Measurements from ENCODE around the gene PAK2. TPM values are rescaled to one million over a fixed set of nuclear protein-coding genes. Genes with fewer than 3 reads are reported as not detected.
"Not testable (repeated sequence)": the region's sequence is repeated elsewhere in the genome, so short reads cannot be mapped to it uniquely, and the experiment has no call there.

Gene PAK2
- total RNA-seq = 36.5 TPM

DNA sequence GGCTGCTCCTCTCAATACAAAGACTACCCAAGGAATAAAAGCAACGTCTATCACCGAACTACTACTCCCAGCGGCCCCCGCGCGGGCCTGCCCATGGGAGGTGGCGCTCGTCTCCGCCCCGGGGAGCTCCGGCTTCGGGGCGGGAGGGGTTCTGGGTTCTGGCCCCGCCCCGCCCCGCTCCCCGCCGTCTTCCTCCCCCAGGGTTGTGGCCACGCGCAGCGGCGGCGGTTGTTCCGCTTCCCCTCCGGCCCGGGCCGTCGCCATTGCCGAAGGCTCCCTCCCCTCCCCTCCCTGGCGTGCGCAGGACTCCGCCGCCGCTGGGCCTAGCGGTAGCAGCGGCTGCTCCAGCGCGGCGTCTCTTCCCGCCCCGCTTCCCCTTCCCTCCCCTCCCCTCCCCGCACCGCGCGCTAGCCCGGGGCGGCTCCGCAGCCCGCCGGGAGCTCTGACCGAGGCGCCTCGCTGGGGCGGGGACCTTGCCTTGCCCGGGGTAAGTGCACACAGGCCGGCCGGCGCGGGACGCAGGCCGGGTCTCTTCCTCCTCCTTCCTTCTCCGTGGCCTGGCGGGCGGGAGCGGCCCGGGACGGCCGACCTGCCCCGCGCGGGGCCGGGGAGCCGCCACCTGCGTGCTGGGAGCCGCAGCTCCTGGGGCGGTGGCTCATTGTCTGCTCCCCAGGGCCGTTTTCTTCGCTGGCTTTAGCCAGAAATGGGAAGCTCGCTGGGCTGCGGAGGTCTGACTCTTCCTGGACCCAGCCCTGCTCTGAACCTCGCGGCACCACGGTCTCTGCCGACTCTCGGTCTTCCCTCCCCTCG is at the start of gene PAK2:
Gene PAK2, plus strand, starts transcription at position 187 of the 810 bp plus-strand sequence. CDS start 42,790 bp downstream, outside the sequence.
- ATAC-seq = peak; percentile 98

DNA sequence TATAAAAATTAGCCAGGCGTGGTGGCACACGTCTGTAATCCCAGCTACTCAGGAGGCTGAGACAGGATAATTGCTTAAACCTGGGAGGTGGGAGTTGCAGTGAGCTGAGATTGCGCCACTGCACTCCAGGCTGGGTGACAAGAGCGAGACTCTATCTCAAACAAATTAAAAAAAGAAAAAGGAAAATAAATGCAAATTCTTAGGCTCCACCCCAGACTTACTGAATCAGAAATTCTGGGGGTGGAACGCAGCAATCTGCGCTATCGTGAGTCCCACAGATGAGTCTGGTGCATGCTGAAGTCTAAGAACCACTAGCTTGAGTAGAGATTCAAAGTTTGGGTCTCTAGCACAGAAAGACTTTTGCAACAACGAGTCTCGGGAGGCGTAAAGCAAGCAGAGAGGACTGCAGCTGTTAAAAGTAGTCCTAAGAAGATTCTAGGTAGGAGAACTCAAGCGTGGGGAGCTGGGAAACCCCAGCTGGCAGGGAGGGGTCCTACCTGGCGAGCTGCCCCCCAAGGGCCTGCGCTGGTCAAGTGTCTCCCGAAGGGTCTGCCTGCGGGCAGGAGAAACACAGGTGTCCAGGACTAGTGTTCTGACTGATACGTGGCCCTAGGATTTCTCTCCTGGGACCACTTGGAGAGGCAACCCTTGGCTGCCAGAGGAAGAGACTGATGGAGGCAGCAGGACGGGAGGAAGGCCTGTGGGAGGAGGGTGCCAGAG is 49.6 kb upstream of the PAK2 start:
- ATAC-seq = no peak

DNA sequence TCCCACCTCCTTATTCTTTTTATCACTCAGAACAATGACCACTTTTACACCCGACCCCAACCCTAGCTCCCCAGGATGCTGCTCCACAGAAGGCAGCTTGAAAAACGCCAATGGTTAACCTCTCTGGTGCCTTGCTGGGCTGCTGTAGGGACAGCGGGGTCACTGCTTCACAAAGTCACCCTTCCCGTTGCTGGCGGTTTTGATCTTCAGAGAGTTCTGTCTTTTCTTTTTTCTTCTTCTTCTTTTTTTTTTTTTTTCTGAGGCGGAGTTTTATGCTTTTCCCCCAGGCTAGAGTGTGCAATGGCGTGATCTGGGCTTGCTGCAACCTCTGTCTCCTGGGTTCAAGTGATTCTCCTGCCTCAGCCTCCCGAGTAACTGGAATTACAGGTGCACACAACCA is 48.3 kb upstream of the PAK2 start:
- ATAC-seq = no peak

DNA sequence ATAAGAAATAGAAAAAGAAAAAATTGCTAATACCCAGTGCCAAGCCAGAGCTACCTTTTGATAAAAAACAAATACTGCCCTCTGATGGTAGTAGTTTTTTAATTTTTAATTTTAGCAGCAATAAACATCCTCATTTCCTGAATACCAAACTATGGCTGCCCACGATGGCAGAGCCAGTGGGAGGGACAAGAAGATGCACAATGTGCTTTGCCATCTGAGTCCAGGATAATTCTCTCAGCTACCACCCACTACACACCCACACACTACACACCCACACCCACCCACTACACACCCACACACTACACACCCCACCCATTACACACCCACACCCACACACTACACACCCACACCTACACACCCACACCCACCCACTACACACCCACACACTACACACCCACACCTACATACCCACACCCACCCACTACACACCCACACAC is 45.4 kb upstream of the PAK2 start:
- ATAC-seq = no peak

DNA sequence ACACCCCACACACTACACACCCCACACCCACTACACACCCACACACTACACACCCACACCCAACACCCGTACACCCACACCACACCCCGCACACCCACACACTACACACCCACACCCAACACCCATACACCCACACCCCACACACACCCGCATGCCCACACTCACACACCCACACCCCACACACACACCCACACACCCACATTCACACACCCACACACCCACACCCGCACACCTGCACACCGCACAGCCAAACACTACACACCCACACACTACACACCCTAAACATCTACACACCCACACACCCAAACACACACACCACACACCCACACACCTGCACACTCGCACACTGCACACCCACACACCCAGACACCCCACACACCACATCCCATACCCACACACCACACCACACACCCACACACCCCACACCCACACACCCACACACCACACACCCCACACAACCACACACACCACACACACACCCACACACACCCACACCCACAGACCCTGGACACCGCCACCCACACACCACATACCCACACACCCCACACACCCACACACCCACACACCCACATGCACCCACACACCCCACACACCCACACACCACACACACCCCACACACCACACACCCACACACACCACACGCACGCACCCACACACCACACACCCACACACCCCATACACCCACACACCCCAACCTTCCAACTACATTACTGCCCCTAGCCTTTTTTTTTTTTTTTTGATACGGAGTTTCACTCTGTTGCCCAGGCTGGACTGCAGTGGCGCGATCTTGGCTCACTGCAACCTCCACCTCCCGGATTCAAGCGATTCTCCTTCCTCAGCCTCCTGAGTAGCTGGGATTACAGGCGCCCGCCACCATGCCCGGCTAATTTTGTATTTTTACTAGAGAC is 44.5 kb upstream of the PAK2 start:
- peak; percentile 41 for ATAC-seq

DNA sequence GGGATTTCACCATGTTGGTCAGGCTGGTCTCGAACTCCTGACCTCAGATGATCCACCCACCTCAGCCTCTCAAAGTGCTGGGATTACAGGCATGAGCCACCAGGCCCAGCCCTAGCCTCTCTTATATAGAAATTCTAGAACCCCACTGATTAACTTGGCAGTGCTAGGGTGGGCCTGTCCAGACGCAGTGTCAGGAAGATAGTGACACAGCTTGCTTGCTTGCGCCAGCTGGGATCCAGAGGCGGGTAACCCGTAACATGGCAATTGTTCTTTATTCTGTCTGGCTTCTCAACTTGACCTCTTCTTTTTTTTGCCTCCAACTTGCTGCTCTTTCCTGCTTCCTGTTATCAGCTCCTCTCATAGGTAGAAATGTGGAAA is 43.8 kb upstream of the PAK2 start:
- no peak for ATAC-seq

DNA sequence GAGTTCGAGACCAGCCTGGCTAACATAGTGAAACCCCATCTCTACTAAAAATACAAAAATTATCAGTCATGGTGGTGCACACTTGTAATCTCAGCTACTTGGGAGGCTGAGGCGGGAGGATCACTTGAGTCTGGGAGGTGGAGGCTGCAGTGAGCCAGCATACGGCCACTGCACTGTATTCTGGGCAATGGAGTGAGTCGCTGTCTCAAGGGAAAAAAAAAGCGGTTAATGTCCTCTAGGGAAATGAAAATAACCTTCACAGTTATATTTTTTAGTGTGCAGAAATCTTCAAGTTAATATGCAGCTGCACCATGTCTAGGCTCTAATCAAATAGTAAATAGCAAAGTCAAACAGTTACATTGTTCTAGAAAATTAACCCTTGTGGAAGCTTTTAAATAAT is 42.4 kb upstream of the PAK2 start:
- ATAC-seq = no peak

DNA sequence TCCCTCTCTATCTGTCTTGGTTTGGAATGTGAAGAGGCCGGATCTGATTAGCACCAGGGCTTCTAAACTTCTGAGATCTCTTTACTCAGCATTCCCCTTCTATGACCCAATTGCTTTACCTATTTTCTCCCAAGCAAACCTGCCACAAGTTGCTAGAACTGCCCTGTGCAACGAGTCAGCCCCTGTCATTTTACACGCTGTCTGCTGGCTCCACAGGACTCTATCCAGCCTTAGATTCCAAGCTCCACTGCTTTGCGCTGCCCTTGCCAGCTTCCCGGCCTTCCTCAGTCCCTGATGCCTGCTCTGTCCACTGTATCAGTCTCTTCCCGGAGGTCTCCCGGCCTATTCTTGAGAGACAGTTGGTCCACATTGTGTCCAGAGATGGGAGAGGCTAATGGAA is 39.9 kb upstream of the PAK2 start:
- ATAC-seq = no peak

DNA sequence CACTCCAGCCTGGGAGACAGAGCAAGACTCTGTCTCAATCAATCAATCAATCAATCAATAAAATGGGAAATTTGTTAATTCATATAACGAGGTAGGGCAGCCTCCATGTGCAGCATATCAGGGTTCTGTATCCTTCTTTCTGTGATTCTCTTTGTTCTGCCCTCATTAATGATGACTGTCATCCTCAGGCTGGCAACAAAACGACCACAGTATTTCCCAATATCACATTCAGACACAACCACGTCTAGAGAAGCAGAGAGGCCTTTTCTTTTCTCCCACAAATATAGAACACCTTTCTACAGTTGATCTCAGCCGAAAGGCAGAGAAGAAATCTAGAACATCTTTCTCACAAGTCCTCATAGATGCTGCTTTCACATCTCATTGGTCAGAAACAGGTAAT is 38.9 kb upstream of the PAK2 start:
- ATAC-seq = no peak

DNA sequence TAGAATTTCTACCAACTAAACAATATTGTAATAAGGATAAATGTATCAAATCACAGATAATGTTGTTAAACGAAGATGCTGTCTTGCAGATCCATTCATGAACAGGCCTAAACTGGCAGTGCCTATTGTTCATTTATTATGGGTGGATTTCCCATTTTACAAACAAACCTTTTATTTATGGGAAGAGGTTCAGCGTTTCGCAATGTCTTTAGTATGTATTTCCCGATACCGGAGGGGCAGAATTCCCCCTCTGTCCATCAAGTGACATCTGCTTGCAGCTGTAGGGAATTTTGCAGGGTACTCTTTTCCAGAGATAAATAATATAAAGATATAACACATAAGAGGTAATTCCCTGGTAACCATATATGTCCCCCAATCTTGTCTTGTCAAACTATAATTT is 33.3 kb upstream of the PAK2 start:
- ATAC-seq = no peak

DNA sequence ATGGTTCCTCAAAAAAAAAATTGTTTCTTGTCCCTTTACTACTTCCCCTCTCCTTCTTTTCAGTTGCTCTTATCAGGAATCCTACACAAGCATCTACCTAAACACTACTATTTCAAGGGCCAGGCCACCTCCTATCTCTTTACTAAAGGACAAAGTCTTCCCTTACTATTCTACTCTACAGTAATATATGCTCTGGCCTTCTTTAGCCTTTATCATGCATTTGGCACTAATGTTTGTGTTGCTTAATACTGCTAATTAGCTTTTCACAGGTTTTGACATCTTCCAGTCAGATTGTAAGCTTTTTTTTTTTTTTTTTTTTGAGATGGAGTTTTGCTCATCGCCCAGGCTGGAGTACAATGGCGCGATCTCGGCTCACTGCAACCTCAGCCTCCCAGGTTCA is 32.9 kb upstream of the PAK2 start:
- ATAC-seq = no peak

DNA sequence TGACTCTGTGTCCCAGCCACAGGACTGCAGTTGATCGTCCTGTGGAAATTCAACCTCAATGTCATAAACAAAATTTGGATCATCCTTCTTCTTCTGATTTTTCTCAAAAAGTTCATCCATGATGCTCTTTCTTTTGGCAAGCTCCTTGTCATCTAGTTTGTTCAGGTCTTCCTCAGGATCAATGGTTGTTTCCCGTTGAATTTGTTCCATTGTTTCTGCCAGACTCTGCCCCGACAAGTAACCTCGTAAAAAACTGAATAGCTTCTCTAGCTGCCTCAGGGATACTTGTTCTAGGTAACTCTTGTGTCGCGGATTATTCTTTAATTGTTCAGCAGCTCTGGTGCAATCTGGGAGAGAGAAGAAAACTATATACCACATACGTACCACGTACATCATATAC is 32.1 kb upstream of the PAK2 start:
- ATAC-seq = peak; percentile 8

DNA sequence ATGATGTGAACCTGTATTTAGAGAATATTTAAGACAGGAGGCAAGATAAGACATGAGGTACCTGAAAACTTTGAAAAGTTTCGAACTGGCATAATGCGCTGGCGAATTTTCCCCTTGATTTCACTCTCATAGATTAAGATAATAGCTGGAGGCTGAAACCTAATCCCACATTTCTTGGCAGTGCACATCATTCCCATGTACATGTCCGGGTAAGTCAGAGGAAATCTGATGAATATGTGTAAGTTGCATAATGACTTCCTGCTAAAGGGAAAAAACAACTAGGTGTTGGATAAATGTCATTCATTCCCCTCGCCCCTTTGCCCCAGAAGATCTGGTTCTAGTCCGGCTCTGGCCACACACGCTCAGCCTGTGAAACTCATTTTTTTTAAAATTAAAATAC is 31.2 kb upstream of the PAK2 start:
- peak; percentile 43 for ATAC-seq

DNA sequence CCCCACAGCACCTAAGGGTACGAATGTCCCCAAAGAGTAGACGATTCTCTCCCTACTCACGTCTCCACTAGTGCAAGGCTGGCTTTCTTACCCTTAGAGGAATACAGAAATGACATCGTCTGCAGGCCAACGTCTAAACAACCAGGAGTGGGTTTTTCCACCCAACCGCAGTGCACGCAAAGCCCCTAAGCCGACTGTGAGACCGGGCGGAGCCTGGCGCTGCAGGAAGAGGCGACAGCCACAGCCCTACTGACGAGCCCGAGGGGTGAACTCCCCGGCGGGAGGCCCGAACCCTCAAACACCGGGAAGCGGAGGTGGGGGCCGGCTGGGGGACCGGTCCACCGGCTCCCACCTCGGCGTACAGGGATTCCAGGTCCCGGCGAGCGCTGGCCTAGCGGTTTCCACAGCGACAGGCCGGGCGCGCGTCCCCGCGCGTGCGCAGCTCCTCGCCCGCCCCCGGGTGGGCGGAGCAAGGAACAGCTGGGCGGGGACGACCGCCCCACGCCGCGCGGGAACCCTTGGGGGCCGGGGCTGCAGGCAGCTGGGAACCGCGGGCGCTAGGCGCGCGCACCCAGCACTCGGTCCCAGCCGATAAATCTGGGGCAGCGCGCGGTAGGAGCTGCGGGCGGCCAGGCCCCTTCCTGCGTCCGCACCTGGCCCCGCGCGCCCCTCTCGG is 27.7 kb upstream of the PAK2 start, which contains the start of the genes CEP19 and PIGX:
Gene CEP19, minus strand, starts transcription at position 413 of the 676 bp plus-strand sequence. CDS start 3,593 bp downstream, outside the sequence.
Gene PIGX, plus strand, starts transcription at position 540 of the 676 bp plus-strand sequence.
- ATAC-seq = peak; percentile 93

DNA sequence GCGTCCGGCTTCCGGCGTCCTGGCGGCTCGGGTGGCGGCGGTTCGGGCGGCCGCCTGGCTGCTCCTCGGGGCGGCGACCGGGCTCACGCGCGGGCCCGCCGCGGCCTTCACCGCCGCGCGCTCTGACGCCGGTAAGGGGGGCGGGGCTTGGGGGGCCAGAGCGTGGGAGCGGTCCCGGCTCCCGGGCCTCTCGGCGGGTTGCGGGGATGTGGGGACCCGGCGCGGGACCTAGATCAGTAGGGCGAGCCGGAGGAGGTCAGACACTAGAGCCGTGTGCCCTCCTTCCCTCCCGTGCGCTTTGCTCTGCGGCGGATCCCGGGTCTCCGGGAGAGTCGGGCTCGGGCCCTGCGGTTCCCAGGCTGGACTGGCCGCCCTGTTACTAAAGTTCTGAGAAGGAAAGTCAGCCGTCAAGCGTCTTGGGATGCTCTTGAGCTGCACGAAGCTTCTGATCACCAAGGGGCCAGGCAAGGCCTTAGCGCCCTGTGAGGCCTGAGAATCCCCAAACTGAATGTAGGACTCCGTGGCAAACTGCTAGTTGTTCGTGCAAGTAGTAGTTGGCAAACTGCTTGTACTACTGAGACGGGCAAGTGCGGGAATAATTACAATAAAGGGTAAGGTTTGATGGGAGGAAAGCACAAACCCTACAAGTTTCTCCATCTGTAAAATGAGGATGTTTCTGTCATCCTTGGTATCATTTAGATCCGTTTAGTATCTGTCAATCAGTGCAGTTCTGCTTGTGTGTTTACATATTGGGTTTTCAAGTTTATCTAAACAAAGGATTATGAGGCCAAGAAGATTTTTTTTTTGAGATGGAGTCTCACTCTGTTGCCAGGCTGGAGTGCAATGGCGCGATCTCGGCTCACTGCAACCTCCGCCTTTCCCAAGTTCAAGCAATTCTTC is 26.9 kb upstream of the PAK2 start:
- peak; percentile 75 for ATAC-seq

DNA sequence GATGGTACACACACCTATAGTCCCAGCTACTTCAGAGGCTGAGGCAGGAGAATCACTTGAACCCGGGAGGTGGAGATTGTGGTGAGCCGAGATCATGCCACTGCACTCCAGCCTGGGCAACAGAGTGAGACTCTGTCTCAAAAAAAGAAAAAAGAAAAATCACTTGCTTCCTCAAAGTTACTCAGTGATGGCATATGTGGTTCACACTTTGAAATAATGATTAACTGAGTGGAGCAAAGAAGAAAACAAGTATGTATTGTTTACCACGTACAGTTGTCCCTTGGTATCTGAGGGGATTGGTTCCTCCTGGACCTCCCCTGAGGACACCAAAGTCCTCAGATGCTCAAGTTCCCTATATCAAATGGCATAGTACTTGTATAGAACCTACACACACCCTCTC is 22.5 kb upstream of the PAK2 start:
- not testable (repeated sequence) for ATAC-seq

DNA sequence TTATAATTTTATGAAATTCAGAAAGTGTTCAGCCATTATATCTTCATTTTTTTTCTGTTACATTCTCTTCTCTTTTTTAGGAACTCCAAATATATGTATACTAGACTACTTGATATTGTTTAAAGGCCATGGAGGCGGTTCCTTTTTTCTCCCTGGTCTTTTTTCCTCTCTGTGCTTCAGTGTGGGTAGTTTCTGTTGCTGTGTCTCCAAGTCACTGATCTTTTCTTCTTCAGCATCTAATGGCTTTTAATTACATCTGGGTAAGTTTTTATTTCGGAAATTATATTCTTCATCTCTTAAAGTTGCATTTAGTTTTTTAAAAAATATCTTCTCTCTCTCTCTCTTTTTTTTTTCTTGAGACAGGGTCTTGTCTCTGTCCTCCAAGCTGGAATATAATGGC is 18.6 kb upstream of the PAK2 start:
- ATAC-seq = no peak

DNA sequence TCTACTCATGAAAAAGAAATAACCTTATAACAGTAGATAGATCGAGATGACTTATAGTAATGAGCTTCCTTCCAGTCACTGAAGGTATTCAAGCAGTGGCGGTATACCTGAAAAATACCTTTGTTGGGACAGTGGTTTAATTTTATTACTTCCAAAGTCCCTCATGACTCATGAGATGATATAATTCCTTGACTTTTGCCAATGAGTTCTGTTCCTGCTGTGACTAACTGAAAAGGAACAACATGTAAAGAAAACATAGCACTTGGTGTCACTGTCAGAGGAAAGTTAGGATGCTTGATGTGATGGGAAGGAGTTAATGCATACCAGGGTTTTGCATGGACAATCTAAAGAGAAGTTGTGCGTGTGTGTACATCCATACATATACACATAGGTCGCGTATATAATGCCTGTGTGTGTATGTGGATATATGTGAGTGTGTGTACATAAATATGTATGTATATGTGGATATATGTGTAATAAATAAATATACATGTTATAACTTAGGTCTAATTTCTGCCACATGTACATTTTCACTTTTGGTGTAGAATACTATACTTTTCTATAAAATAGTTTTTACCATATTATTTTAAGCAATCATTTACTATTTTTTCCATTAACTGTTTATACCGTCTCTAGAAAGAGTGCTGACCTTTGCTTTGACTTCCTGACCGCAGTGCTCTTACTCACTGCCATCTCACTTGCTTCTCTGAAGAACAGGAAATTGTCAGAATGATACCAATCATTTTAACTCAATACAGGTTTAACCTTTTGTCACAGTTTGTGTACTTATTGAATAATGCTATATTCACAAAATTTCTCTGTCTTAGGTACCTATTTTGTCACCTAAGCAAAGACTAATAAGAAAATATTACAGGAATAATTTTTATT is 12.6 kb upstream of the PAK2 start:
- peak; percentile 41 for ATAC-seq

DNA sequence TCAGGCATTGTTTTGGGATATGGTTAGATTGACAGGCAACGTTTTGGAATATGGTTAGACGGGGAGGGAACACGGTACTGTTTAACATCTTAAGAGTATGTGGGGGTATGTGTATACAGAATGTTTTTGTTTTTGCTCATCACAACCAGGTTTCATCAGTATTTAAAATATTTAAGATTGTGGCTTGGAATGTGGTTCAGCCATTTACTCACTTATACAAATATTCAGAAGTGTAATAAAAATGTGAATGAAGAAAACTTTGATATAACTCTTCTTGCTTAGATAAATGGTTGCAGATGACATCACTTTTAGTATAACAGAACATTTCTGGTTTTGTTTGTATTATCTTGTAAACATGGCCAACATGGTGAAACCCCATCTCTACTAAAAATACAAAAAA is 3.9 kb upstream of the PAK2 start:
- no peak for ATAC-seq

All from esophagus mucosa (tissue), 1 donor.